22Rv1 (cell line): ENCODE measurements around the gene MTMR11.

ENCODE experiments used
- CTCF ChIP-seq: fragments of 450-650 bp; IDR thresholded peaks from 2 replicates; pipeline ENCODE4 v1.5.1; 2017; ENCODE audit warnings: mild to moderate bottlenecking
- ZFX ChIP-seq: fragments of 450-650 bp; IDR thresholded peaks from 2 replicates; pipeline ENCODE4 v1.6.1; 2017; ENCODE audit warnings: antibody characterized with exemption, borderline replicate concordance

DNA sequence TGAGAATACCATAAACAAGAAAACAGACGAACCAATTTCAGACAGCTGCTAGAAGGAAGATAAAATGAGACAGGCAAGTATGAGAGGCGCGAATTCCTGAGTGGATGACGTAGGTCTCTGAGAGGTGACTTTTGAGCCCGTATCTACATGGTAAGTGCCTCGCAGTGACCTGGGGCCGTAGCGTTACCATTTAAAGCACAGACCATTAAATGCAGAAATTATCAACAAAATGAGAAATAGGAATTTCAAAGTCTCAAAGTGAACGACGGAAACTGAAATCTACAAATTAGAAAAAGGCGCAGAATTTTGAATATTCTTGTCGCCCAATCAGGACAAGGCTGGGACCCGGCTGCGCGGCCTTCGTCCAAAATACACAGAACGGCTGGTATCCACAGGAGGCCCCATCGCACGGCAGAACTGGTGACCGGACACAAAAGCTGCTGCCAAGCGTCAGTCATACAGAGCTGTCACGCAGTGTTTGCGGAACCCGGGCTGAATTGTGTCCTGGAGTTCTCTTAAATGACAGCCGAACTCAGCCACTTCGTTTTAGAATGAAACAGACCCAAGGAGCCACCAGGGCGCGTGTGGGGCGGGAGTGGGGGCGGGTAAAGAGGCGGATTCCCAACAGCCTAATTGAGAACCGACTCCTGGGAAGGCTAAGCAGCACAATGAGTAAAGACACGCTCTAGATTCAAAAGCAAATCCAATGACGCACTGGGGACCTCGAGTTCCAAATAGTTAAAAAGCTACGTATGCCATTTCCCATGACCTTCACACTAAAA lies 51.1 kb downstream of the MTMR11 start:
- peak; percentile 12; the same call in 1 of the 2 replicates for TF ChIP-seq CTCF
- no peak for TF ChIP-seq ZFX
